ENCODE measurements around the gene SMIM33. TPM values are rescaled to one million over a fixed set of nuclear protein-coding genes. Genes with fewer than 3 reads are reported as not detected.

The SMIM33 gene
- total RNA-seq, 1 experiment from 2014 or later, result not detected

DNA sequence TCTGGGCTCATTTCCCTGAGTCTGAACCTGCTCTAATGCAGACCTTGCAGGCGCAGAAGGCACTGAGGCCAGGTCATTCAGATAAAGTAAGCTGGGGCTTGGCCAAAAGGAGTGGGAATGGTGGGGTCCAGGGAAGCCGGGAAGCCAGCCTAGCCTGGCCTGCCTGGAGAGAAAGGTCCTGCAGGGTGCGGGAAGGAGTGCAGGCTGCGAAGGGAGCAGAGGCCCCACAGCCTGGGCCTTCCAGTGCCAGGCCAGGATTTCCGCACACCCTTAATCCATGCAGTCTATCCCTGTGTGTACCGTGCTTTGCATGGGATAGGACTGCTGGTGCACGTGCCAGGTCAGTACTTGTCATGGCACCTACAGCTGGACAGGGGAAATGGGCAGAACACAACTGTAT, 15.4 kb downstream of the SMIM33 start:
- no peaks in the 10 kb centered on the region for H3K36me3 Mint-ChIP-seq
- no peaks in the 10 kb centered on the region for H3K9me3 Mint-ChIP-seq
- DNase-seq (ENCODE audit: low spot score), result peak; percentile 32
- H3K27me3 Mint-ChIP-seq (ENCODE audit: low read depth), result no peaks in the 10 kb centered on the region
- no peak overlapping the region for H3K27ac Mint-ChIP-seq
- peak; percentile 88 for ATAC-seq
- H3K4me3 Mint-ChIP-seq, result no peak overlapping the region
- peaks cover 18% of the 10 kb centered on the region for H3K4me1 Mint-ChIP-seq
- ChIA-PET POLR2A (no interaction called here), CTCF (interaction anchor here (1.2 to 3.2 kb wide), 2 partner anchors 64 to 89 kb away, joined by 3 to 12 read pairs; no protein-coding TSS in a partner anchor)
- TF ChIP-seq RORB (CRISPR knock-in tag; IDR thresholded peaks at IDR 0.05), result no peak
- no peak for TF ChIP-seq ZNF671 (CRISPR knock-in tag; IDR thresholded peaks at IDR 0.05)
- TF ChIP-seq JAZF1 (CRISPR knock-in tag; IDR thresholded peaks at IDR 0.05), result no peak
- no peak for TF ChIP-seq NFE2L1 (CRISPR knock-in tag; IDR thresholded peaks at IDR 0.05)
- no peak for TF ChIP-seq ESRRA (CRISPR knock-in tag; IDR thresholded peaks at IDR 0.05; ENCODE audit: borderline replicate concordance)
- TF ChIP-seq, protein P1, sequence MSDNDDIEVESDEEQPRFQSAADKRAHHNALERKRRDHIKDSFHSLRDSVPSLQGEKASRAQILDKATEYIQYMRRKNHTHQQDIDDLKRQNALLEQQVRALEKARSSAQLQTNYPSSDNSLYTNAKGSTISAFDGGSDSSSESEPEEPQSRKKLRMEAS (CRISPR knock-in tag; IDR thresholded peaks at IDR 0.05), result peak; percentile 55; the same call in 1 of the 2 replicates
- no peak for TF ChIP-seq RELA (CRISPR knock-in tag; IDR thresholded peaks at IDR 0.05; ENCODE audit: borderline replicate concordance)
- TF ChIP-seq, protein P2, sequence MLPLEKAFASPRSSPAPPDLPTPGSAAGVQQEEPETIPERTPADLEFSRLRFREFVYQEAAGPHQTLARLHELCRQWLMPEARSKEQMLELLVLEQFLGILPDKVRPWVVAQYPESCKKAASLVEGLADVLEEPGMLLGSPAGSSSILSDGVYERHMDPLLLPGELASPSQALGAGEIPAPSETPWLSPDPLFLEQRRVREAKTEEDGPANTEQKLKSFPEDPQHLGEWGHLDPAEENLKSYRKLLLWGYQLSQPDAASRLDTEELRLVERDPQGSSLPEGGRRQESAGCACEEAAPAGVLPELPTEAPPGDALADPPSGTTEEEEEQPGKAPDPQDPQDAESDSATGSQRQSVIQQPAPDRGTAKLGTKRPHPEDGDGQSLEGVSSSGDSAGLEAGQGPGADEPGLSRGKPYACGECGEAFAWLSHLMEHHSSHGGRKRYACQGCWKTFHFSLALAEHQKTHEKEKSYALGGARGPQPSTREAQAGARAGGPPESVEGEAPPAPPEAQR (CRISPR knock-in tag; IDR thresholded peaks at IDR 0.05), result no peak
- TF ChIP-seq, protein P3, sequence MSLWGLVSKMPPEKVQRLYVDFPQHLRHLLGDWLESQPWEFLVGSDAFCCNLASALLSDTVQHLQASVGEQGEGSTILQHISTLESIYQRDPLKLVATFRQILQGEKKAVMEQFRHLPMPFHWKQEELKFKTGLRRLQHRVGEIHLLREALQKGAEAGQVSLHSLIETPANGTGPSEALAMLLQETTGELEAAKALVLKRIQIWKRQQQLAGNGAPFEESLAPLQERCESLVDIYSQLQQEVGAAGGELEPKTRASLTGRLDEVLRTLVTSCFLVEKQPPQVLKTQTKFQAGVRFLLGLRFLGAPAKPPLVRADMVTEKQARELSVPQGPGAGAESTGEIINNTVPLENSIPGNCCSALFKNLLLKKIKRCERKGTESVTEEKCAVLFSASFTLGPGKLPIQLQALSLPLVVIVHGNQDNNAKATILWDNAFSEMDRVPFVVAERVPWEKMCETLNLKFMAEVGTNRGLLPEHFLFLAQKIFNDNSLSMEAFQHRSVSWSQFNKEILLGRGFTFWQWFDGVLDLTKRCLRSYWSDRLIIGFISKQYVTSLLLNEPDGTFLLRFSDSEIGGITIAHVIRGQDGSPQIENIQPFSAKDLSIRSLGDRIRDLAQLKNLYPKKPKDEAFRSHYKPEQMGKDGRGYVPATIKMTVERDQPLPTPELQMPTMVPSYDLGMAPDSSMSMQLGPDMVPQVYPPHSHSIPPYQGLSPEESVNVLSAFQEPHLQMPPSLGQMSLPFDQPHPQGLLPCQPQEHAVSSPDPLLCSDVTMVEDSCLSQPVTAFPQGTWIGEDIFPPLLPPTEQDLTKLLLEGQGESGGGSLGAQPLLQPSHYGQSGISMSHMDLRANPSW (CRISPR knock-in tag; conservative IDR thresholded peaks at IDR 0.05; ENCODE audit: low read depth), result no peak
- no peak for TF ChIP-seq TP53 (CRISPR knock-in tag; IDR thresholded peaks at IDR 0.05)
- no peak for TF ChIP-seq IRF2 (CRISPR knock-in tag; IDR thresholded peaks at IDR 0.05; ENCODE audit: borderline replicate concordance, low read depth)
- TF ChIP-seq CREB1 (CRISPR knock-in tag; IDR thresholded peaks at IDR 0.05), result no peak
- 0 out of 2 replicates have a peak, but pooled peaks have one; percentile 46 for TF ChIP-seq ZBTB21 (CRISPR knock-in tag; IDR thresholded peaks at IDR 0.05; ENCODE audit: borderline replicate concordance)
- no peak for TF ChIP-seq TEAD4 (CRISPR knock-in tag; IDR thresholded peaks at IDR 0.05)
- peak; percentile 99 for TF ChIP-seq PRDM15 (CRISPR knock-in tag; IDR thresholded peaks at IDR 0.05)
- TF ChIP-seq, protein P4, sequence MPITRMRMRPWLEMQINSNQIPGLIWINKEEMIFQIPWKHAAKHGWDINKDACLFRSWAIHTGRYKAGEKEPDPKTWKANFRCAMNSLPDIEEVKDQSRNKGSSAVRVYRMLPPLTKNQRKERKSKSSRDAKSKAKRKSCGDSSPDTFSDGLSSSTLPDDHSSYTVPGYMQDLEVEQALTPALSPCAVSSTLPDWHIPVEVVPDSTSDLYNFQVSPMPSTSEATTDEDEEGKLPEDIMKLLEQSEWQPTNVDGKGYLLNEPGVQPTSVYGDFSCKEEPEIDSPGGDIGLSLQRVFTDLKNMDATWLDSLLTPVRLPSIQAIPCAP (CRISPR knock-in tag; IDR thresholded peaks at IDR 0.05), result no peak
- no peak for TF ChIP-seq GTF2I (CRISPR knock-in tag; conservative IDR thresholded peaks at IDR 0.05)
- TF ChIP-seq, protein P5, sequence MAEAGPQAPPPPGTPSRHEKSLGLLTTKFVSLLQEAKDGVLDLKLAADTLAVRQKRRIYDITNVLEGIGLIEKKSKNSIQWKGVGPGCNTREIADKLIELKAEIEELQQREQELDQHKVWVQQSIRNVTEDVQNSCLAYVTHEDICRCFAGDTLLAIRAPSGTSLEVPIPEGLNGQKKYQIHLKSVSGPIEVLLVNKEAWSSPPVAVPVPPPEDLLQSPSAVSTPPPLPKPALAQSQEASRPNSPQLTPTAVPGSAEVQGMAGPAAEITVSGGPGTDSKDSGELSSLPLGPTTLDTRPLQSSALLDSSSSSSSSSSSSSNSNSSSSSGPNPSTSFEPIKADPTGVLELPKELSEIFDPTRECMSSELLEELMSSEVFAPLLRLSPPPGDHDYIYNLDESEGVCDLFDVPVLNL (CRISPR knock-in tag; IDR thresholded peaks at IDR 0.05; ENCODE audit: borderline replicate concordance, low read depth), result no peak
- peak; percentile 30; the same call in 1 of the 2 replicates for TF ChIP-seq SP1 (CRISPR knock-in tag; conservative IDR thresholded peaks at IDR 0.05)
- TF ChIP-seq, protein P6, sequence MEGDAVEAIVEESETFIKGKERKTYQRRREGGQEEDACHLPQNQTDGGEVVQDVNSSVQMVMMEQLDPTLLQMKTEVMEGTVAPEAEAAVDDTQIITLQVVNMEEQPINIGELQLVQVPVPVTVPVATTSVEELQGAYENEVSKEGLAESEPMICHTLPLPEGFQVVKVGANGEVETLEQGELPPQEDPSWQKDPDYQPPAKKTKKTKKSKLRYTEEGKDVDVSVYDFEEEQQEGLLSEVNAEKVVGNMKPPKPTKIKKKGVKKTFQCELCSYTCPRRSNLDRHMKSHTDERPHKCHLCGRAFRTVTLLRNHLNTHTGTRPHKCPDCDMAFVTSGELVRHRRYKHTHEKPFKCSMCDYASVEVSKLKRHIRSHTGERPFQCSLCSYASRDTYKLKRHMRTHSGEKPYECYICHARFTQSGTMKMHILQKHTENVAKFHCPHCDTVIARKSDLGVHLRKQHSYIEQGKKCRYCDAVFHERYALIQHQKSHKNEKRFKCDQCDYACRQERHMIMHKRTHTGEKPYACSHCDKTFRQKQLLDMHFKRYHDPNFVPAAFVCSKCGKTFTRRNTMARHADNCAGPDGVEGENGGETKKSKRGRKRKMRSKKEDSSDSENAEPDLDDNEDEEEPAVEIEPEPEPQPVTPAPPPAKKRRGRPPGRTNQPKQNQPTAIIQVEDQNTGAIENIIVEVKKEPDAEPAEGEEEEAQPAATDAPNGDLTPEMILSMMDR (IDR thresholded peaks at IDR 0.05), result no peak
- TF ChIP-seq ZNF138 (CRISPR knock-in tag; conservative IDR thresholded peaks at IDR 0.05), result 0 out of 2 replicates have a peak, but pooled peaks have one; percentile 71
- TF ChIP-seq, protein P7, sequence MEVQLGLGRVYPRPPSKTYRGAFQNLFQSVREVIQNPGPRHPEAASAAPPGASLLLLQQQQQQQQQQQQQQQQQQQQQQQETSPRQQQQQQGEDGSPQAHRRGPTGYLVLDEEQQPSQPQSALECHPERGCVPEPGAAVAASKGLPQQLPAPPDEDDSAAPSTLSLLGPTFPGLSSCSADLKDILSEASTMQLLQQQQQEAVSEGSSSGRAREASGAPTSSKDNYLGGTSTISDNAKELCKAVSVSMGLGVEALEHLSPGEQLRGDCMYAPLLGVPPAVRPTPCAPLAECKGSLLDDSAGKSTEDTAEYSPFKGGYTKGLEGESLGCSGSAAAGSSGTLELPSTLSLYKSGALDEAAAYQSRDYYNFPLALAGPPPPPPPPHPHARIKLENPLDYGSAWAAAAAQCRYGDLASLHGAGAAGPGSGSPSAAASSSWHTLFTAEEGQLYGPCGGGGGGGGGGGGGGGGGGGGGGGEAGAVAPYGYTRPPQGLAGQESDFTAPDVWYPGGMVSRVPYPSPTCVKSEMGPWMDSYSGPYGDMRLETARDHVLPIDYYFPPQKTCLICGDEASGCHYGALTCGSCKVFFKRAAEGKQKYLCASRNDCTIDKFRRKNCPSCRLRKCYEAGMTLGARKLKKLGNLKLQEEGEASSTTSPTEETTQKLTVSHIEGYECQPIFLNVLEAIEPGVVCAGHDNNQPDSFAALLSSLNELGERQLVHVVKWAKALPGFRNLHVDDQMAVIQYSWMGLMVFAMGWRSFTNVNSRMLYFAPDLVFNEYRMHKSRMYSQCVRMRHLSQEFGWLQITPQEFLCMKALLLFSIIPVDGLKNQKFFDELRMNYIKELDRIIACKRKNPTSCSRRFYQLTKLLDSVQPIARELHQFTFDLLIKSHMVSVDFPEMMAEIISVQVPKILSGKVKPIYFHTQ (CRISPR knock-in tag; IDR thresholded peaks at IDR 0.05), result no peak
- TF ChIP-seq SMAD4 (CRISPR knock-in tag; IDR thresholded peaks at IDR 0.05), result no peak
